HepG2 (cell line): ENCODE data around the gene VEZT. TPM values are rescaled to one million over a fixed set of nuclear protein-coding genes. Genes with fewer than 3 reads are reported as not detected.

ENCODE experiments used
- ATAC-seq: fragments of 200-7000 bp; cut with Tn5 transposase; 3 replicates; pipeline ENCODE4 v1.9.1; 2020; ENCODE audit warnings: mild to moderate bottlenecking, moderate library complexity
- BruUV-seq: library from RNA; stranded (reverse); fragments of 400-500 nt; replicated peaks from 2 replicates; lab custom pipeline; 2021; lab: Mats Ljungman, UMichigan
- CTCF ChIA-PET: fragments of 300-600 bp; formaldehyde crosslinking; extraction: SDS; loops from one replicate; lab custom pipeline; 2021; ENCODE audit warnings: low total read pairs, inconsistent platforms, low intra/inter-chr PET ratio; lab: Yijun Ruan, JAX
- POLR2A ChIA-PET: fragments of 350-600 bp; sonication (Branson Sonifier 250); formaldehyde crosslinking; loops from one replicate; lab custom pipeline; 2020; ENCODE audit warnings: antibody characterized with exemption, inconsistent platforms; lab: Yijun Ruan, JAX
- DNase-seq: peaks from one replicate; pipeline ENCODE4 v3.0.0-alpha.2; 2015; ENCODE audit warnings: low spot score
- FAIRE-seq: peaks from 3 replicates; lab custom pipeline; 2011; peaks lifted over from hg19 to GRCh38; lab: Jason Lieb, UNC
- H2AFZ ChIP-seq: one replicate; pipeline ENCODE4 v1.6.1; 2011; ENCODE audit warnings: low read length, inconsistent platforms
- H3K27ac ChIP-seq: fragments of 300-600 bp; 3 replicates; pipeline ENCODE4 v1.8.0; 2011; ENCODE audit warnings: mixed run types, mild to moderate bottlenecking, mixed read lengths, low read length, inconsistent platforms; ENCODE audit not compliant: insufficient read depth; ENCODE audit errors: extremely low read length
- H3K27me3 ChIP-seq, 2 experiments: fragments of 200-600 bp in 1 of 2; 2 replicates in 1 of 2; 3 replicates in 1 of 2; pipeline versions ENCODE4 v1.6.0 to v1.8.0; 2011; ENCODE audit warnings: low read length in 2 of 2, mild to moderate bottlenecking in 2 of 2, moderate library complexity in 2 of 2, inconsistent platforms in 1 of 2; ENCODE audit not compliant: insufficient read depth in 2 of 2, control insufficient read depth in 1 of 2
- H3K36me3 ChIP-seq, 2 experiments: fragments of 200-600 bp in 1 of 2; replicated peaks in 1 of 2; 2 replicates in 1 of 2; 3 replicates in 1 of 2; pipeline versions ENCODE4 v1.5.1 to v1.8.0; 2011; ENCODE audit warnings: low read length in 2 of 2, inconsistent platforms in 1 of 2; ENCODE audit not compliant: insufficient read depth in 2 of 2, control insufficient read depth in 1 of 2
- H3K4me1 ChIP-seq: 2 replicates; pipeline ENCODE4 v1.5.1; 2012; ENCODE audit warnings: low read length, inconsistent platforms; ENCODE audit not compliant: insufficient read depth
- H3K4me2 ChIP-seq: 2 replicates; pipeline ENCODE4 v1.6.0; 2011; ENCODE audit warnings: low read depth, low read length, inconsistent platforms
- H3K4me3 ChIP-seq, 3 experiments: fragments of 200-600 bp in 1 of 3; sonication (generic), shearing (Covaris generic) in 1 of 3; replicated peaks in 1 of 3; 2 replicates each; pipeline ENCODE4 v1.5.1; 2011 to 2016; ENCODE audit warnings: low read length in 3 of 3, inconsistent platforms in 2 of 3, low read depth in 2 of 3, mild to moderate bottlenecking in 2 of 3, control low read depth in 1 of 3, mixed read lengths in 1 of 3; ENCODE audit not compliant: insufficient read depth in 1 of 3
- H3K79me2 ChIP-seq: one replicate; pipeline ENCODE4 v1.6.1; 2011; ENCODE audit warnings: low read length, inconsistent platforms; ENCODE audit not compliant: insufficient read depth
- H3K9ac ChIP-seq: 2 replicates; pipeline ENCODE4 v1.6.0; 2011; ENCODE audit warnings: mild to moderate bottlenecking, low read depth, low read length, inconsistent platforms; ENCODE audit not compliant: insufficient read depth
- H3K9me3 ChIP-seq: 2 replicates; pipeline ENCODE4 v1.5.1; 2012; ENCODE audit warnings: mild to moderate bottlenecking, low read length
- H4K20me1 ChIP-seq: 2 replicates; pipeline ENCODE4 v1.6.0; 2011; ENCODE audit warnings: inconsistent platforms, mild to moderate bottlenecking, low read length, moderate library complexity; ENCODE audit not compliant: insufficient read depth
- DDIT3 ChIP-seq: sonication (generic); formaldehyde crosslinking; IDR thresholded peaks from 2 replicates; pipeline ENCODE4 v1.4.0; 2020; ENCODE audit warnings: mild to moderate bottlenecking, missing genetic modification reagents
- IKZF4 ChIP-seq: sonication (generic); formaldehyde crosslinking; IDR thresholded peaks from 2 replicates; pipeline ENCODE4 v1.5.1; 2020; ENCODE audit warnings: borderline replicate concordance, mild to moderate bottlenecking, low read depth, missing genetic modification reagents; ENCODE audit errors: not compliant biosample characterization
- MIER2 ChIP-seq: IDR thresholded peaks from 2 replicates; pipeline ENCODE4 v1.6.1; 2016; ENCODE audit warnings: missing biosample characterization, missing genetic modification reagents
- MTF2 ChIP-seq: sonication (generic); formaldehyde crosslinking; IDR thresholded peaks from 2 replicates; pipeline ENCODE4 v1.5.0; 2020; ENCODE audit warnings: missing genetic modification reagents, borderline replicate concordance
- SRSF1 ChIP-seq: fragments of 200-400 bp; formaldehyde crosslinking; optimal IDR thresholded peaks from 2 replicates; pipeline ENCODE3; 2017; ENCODE audit warnings: mild to moderate bottlenecking, low read depth, low read length, moderate library complexity
- ZBTB4 ChIP-seq: sonication (generic); formaldehyde crosslinking; IDR thresholded peaks from 2 replicates; pipeline ENCODE4 v1.4.0; 2020; ENCODE audit warnings: missing genetic modification reagents, mild to moderate bottlenecking, borderline replicate concordance
- ZFP36L2 ChIP-seq: sonication (generic); formaldehyde crosslinking; IDR thresholded peaks from 2 replicates; pipeline ENCODE4 v1.4.0; 2020; ENCODE audit warnings: missing genetic modification reagents
- ZMYM3 ChIP-seq: sonication (generic); formaldehyde crosslinking; IDR thresholded peaks from 2 replicates; pipeline ENCODE4 v1.5.1; 2020; ENCODE audit warnings: mild to moderate bottlenecking, missing genetic modification reagents
- ZNF136 ChIP-seq: sonication (generic); formaldehyde crosslinking; IDR thresholded peaks from 2 replicates; pipeline ENCODE4 v1.8.1; 2022; ENCODE audit warnings: low read depth, mild to moderate bottlenecking, moderate library complexity, missing genetic modification reagents
- ZNF430 ChIP-seq: sonication (generic); formaldehyde crosslinking; IDR thresholded peaks from 2 replicates; pipeline ENCODE4 v1.9.0; 2021; ENCODE audit warnings: mild to moderate bottlenecking, missing genetic modification reagents
- ZNF709 ChIP-seq: sonication (generic); formaldehyde crosslinking; IDR thresholded peaks from 2 replicates; pipeline ENCODE4 v1.5.0; 2020; ENCODE audit warnings: mild to moderate bottlenecking, missing genetic modification reagents
- WGBS: methylation state at CpG from one replicate; pipeline ENCODE4 v1.1.6; 2017; ENCODE audit warnings: low lambda C conversion rate; 5-methylcytosine and 5-hydroxymethylcytosine counted together
- in situ Hi-C: cut with HindIII; loops from 2 replicates; pipeline ENCODE4 v1.10.0; 2017; ENCODE audit warnings: low pct_unique_long_range_greater_than_20kb; ENCODE audit not compliant: extremely low pct_ligation_motif_present
- intact Hi-C: fragments of 100-400 bp; cut with micrococcal nuclease; formaldehyde crosslinking; loops from one replicate; pipeline ENCODE4 v1.10.0; 2022; ENCODE audit not compliant: unreplicated experiment
- polyA plus RNA-seq, 8 experiments: library from polyadenylated mRNA; depleted of rRNA in 3 of 8; stranded (reverse) in 7 of 8; unstranded in 1 of 8; fragments of >200 nt; fragmentation: Illumina TruSeq in 4 of 8; extraction: Trizol in 4 of 8; gene quantifications; 2 replicates each; pipeline versions ENCODE4 v1.2.1 to v1.2.3, GENCODE V29; 2011 to 2016; ENCODE audit warnings: low read depth in 4 of 8, missing spikeins in 1 of 8, mixed read lengths in 1 of 8; ENCODE audit not compliant: insufficient read depth in 1 of 8
- total RNA-seq, 5 experiments: library from RNA; depleted of rRNA; stranded (reverse); fragments of >200 nt; fragmentation: Illumina TruSeq; extraction: Trizol; gene quantifications; 2 replicates each; pipeline ENCODE4 v1.2.3, GENCODE V29; 2016; ENCODE audit warnings: low read depth in 1 of 5

VEZT gene
- total and polyA plus RNA-seq, 2 of the 13 experiments (the other 11 are each of a cell fraction or from before 2014, with no cell fraction given): 35.5 to 51.6 TPM

- Histone ChIP-seq H3K9ac (no peak overlapping the region), H3K79me2 (peaks cover 2% of the 10 kb centered on the region), H3K4me1 (peaks cover 10% of the 10 kb centered on the region)
- no peak for TF ChIP-seq SRSF1
- no peak for TF ChIP-seq MTF2 (CRISPR knock-in tag)
- no peak for TF ChIP-seq DDIT3 (CRISPR knock-in tag)
- no peak for TF ChIP-seq ZNF709 (CRISPR knock-in tag)
- TF ChIP-seq, all 625 proteins: peak for 0
- in situ Hi-C loops (no loop called here), intact Hi-C loops (no loop called here)
- Histone ChIP-seq H3K27ac (no peak overlapping the region), H3K27me3 (no peaks in the 10 kb centered on the region), H3K4me2 (no peak overlapping the region), H3K36me3 (no peaks in the 10 kb centered on the region), H4K20me1 (no peaks in the 10 kb centered on the region), H3K9me3 (no peaks in the 10 kb centered on the region), H3K4me3 (no peak overlapping the region), H2AFZ (no peak overlapping the region)
- ATAC-seq: no peak
- FAIRE-seq: no peak
- ChIA-PET CTCF (no interaction called here), POLR2A (no interaction called here)
- 85% methylated on average over 5 of the region's 5 CpGs for WGBS
- no peak for DNase-seq
- no TSS peak for BruUV-seq
Observed at GRCh38 chr12:95187865-95188415, 29.7 kb upstream of the VEZT start.

- Histone ChIP-seq H3K36me3 (no peaks in the 10 kb centered on the region), H2AFZ (no peak overlapping the region), H3K9ac (no peak overlapping the region), H3K4me1 (peaks cover 10% of the 10 kb centered on the region), H3K4me2 (no peak overlapping the region), H3K27ac (no peak overlapping the region), H3K9me3 (no peaks in the 10 kb centered on the region), H3K79me2 (peaks cover 2% of the 10 kb centered on the region), H3K27me3 (no peaks in the 10 kb centered on the region), H3K4me3 (no peak overlapping the region), H4K20me1 (no peaks in the 10 kb centered on the region)
- FAIRE-seq (peak; percentile 15), DNase-seq (peak; percentile 52), ATAC-seq (no peak; the same call in 2 of the 3 replicates)
- in situ Hi-C loops: no loop called here
- 100% methylated on average over 1 of the region's 1 CpG for WGBS
- POLR2A ChIA-PET: no interaction called here
- intact Hi-C loops: no loop called here
- CTCF ChIA-PET: no interaction called here
- BruUV-seq: no TSS peak
- no peak for TF ChIP-seq ZNF136 (CRISPR knock-in tag)
- no peak for TF ChIP-seq IKZF4 (CRISPR knock-in tag)
- TF ChIP-seq ZBTB4: no peak
- no peak for TF ChIP-seq ZFP36L2 (CRISPR knock-in tag)
- no peak for TF ChIP-seq MIER2 (CRISPR knock-in tag)
- no peak for TF ChIP-seq ZMYM3 (CRISPR knock-in tag)
- TF ChIP-seq ZNF430 (CRISPR knock-in tag): no peak
Observed at GRCh38 chr12:95191060-95191696, 26.4 kb upstream of the VEZT start.
